ENCODE results near the gene CP. TPM values are rescaled to one million over a fixed set of nuclear protein-coding genes. Genes with fewer than 3 reads are reported as not detected.

The CP gene
- total RNA-seq, 1 experiment from 2014 or later: 5.8 TPM

GRCh38 chr3:149214702-149215101 lies 6.9 kb downstream of the CP start:
- Histone ChIP-seq H3K27ac (ENCODE audit: low read length) (peak overlapping the region; percentile 77), H3K9me3 (ENCODE audit: control insufficient read depth, insufficient read depth, low read depth, low read length) (no peaks in the 10 kb centered on the region), H3K4me3 (ENCODE audit: low read depth in 2 of 2, low read length in 2 of 2) (no peak overlapping the region), H3K27me3 (ENCODE audit: control insufficient read depth, insufficient read depth, low read length) (no peaks in the 10 kb centered on the region), H3K36me3 (ENCODE audit: control insufficient read depth, insufficient read depth, low read length) (no peaks in the 10 kb centered on the region), H3K4me1 (ENCODE audit: control insufficient read depth, insufficient read depth, low read length) (peaks cover 33% of the 10 kb centered on the region)
- no peak for TF ChIP-seq SIN3A (IDR thresholded peaks at IDR 0.05; ENCODE audit: borderline replicate concordance, insufficient read depth, low read depth, low read length)
- TF ChIP-seq POLR2AphosphoS5 (IDR thresholded peaks at IDR 0.05; ENCODE audit: low read depth, low read length): no peak
- no peak for TF ChIP-seq CTCF (IDR thresholded peaks at IDR 0.05)
- TF ChIP-seq REST (IDR thresholded peaks at IDR 0.05; ENCODE audit: insufficient read depth in 1 of 2, low read depth in 2 of 2, low read length in 1 of 2): no peak
- TF ChIP-seq TCF7L2 (IDR thresholded peaks at IDR 0.05; ENCODE audit: low read depth, low read length): no peak
- POLR2A ChIA-PET: no interaction called here
- ATAC-seq (no peak), DNase-seq (ENCODE audit: low read depth, low spot score) (no peak)
- CTCF ChIA-PET: no interaction called here
- no TSS peak for BruUV-seq (replicated peaks)
- in situ Hi-C loops (cut with HindIII; ENCODE audit: low pct_unique_long_range_greater_than_20kb, low sequenced_read_pairs): no loop called here
- intact Hi-C loops (cut with micrococcal nuclease; ENCODE audit: unreplicated experiment): no loop called here

GRCh38 chr3:149212386-149212785 lies 9.2 kb downstream of the CP start:
- H3K27ac ChIP-seq (ENCODE audit: low read length): peak overlapping the region; percentile 78
- POLR2A ChIA-PET: interaction anchor here (0.5 kb wide), 1 partner anchor 37 kb away, joined by 3 read pairs; no protein-coding TSS in a partner anchor

More at GRCh38 chr3:149212386-149212785, 9.2 kb downstream of the CP start:
- ATAC-seq (no peak), DNase-seq (ENCODE audit: low read depth, low spot score) (no peak)
- no peak for TF ChIP-seq POLR2AphosphoS5 (IDR thresholded peaks at IDR 0.05; ENCODE audit: low read depth, low read length)
- no peak for TF ChIP-seq SIN3A (IDR thresholded peaks at IDR 0.05; ENCODE audit: borderline replicate concordance, insufficient read depth, low read depth, low read length)
- TF ChIP-seq CTCF (IDR thresholded peaks at IDR 0.05): no peak
- no peak for TF ChIP-seq TCF7L2 (IDR thresholded peaks at IDR 0.05; ENCODE audit: low read depth, low read length)
- no peak for TF ChIP-seq REST (IDR thresholded peaks at IDR 0.05; ENCODE audit: insufficient read depth in 1 of 2, low read depth in 2 of 2, low read length in 1 of 2)
- H3K27me3 ChIP-seq (ENCODE audit: control insufficient read depth, insufficient read depth, low read length): no peaks in the 10 kb centered on the region
- H3K36me3 ChIP-seq (ENCODE audit: control insufficient read depth, insufficient read depth, low read length): no peaks in the 10 kb centered on the region
- no TSS peak for BruUV-seq (replicated peaks)
- CTCF ChIA-PET: no interaction called here
- in situ Hi-C loops (cut with HindIII; ENCODE audit: low pct_unique_long_range_greater_than_20kb, low sequenced_read_pairs): no loop called here
- intact Hi-C loops (cut with micrococcal nuclease; ENCODE audit: unreplicated experiment): no loop called here
- peaks cover 31% of the 10 kb centered on the region for H3K4me1 ChIP-seq (ENCODE audit: control insufficient read depth, insufficient read depth, low read length)
- H3K9me3 ChIP-seq (ENCODE audit: control insufficient read depth, insufficient read depth, low read depth, low read length): no peaks in the 10 kb centered on the region
- no peak overlapping the region for H3K4me3 ChIP-seq (ENCODE audit: low read depth in 2 of 2, low read length in 2 of 2)
